MG63 (cell line): ENCODE measurements around the gene ARHGAP8. TPM values are rescaled to one million over a fixed set of nuclear protein-coding genes. Genes with fewer than 3 reads are reported as not detected.
"Not testable (repeated sequence)": the region's sequence is repeated elsewhere in the genome, so short reads cannot be mapped to it uniquely, and the experiment has no call there.

Experiments
- DNase-seq: peaks from one replicate; pipeline ENCODE4 v3.0.0-alpha.2; 2020
- H3K27me3 ChIP-seq: fragments of 250-450 bp; sonication (Bioruptor Pico); 2 replicates; pipeline ENCODE4 v1.5.1; 2020; ENCODE audit warnings: mild to moderate bottlenecking, moderate library complexity
- H3K36me3 ChIP-seq: fragments of 250-450 bp; sonication (Bioruptor Pico); 2 replicates; pipeline ENCODE4 v1.5.1; 2020; ENCODE audit warnings: mild to moderate bottlenecking, moderate library complexity
- H3K4me3 ChIP-seq: fragments of 250-450 bp; sonication (Bioruptor Pico); 2 replicates; pipeline ENCODE4 v1.5.1; 2020; ENCODE audit warnings: mild to moderate bottlenecking, moderate library complexity
- H3K9me3 ChIP-seq: fragments of 250-450 bp; sonication (Bioruptor Pico); 2 replicates; pipeline ENCODE4 v1.5.1; 2020; ENCODE audit warnings: mild to moderate bottlenecking, moderate library complexity
- total RNA-seq: library from RNA; depleted of rRNA; stranded (reverse); fragments of >200 nt; shearing (Covaris generic); gene quantifications from 2 replicates; pipeline ENCODE4 v1.2.3, GENCODE V29; 2014; ENCODE audit warnings: low replicate concordance

ARHGAP8 gene
- total RNA-seq, 1 experiment from 2014 or later, result not detected

GRCh38 chr22:44888491-44889254 lies 136.3 kb downstream of the ARHGAP8 start:
- Histone ChIP-seq H3K36me3 (no peaks in the 10 kb centered on the region), H3K27me3 (no peaks in the 10 kb centered on the region)
- no peak for DNase-seq

GRCh38 chr22:44889255-44889878 lies 137.0 kb downstream of the ARHGAP8 start:
- no peak overlapping the region for H3K4me3 ChIP-seq
- no peaks in the 10 kb centered on the region for H3K9me3 ChIP-seq
- DNase-seq, result no peak
- H3K27me3 ChIP-seq, result no peaks in the 10 kb centered on the region
- H3K36me3 ChIP-seq, result no peaks in the 10 kb centered on the region

More at GRCh38 chr22:44888491-44889254, 136.3 kb downstream of the ARHGAP8 start:
- Histone ChIP-seq H3K4me3 (no peak overlapping the region), H3K9me3 (no peaks in the 10 kb centered on the region)

GRCh38 chr22:44890416-44891292 lies 138.3 kb downstream of the ARHGAP8 start:
- Histone ChIP-seq H3K36me3 (no peaks in the 10 kb centered on the region), H3K27me3 (no peaks in the 10 kb centered on the region), H3K9me3 (no peaks in the 10 kb centered on the region), H3K4me3 (no peak overlapping the region)
- no peak for DNase-seq

- H3K27me3 ChIP-seq, result no peaks in the 10 kb centered on the region
- H3K4me3 ChIP-seq, result no peak overlapping the region
- no peak for DNase-seq
- no peaks in the 10 kb centered on the region for H3K36me3 ChIP-seq
- H3K9me3 ChIP-seq, result no peaks in the 10 kb centered on the region
These were observed 138.9 kb downstream of the ARHGAP8 start for GRCh38 chr22:44891293-44891747.

- no peak overlapping the region for H3K4me3 ChIP-seq
- H3K27me3 ChIP-seq, result no peaks in the 10 kb centered on the region
- no peak for DNase-seq
These were observed 139.4 kb downstream of the ARHGAP8 start for GRCh38 chr22:44891791-44892190.

GRCh38 chr22:44892243-44892642 lies 139.9 kb downstream of the ARHGAP8 start:
- no peak overlapping the region for H3K4me3 ChIP-seq

More at GRCh38 chr22:44891791-44892190, 139.4 kb downstream of the ARHGAP8 start:
- H3K9me3 ChIP-seq, result no peaks in the 10 kb centered on the region
- H3K36me3 ChIP-seq, result no peaks in the 10 kb centered on the region

GRCh38 chr22:44892803-44893730 lies 140.7 kb downstream of the ARHGAP8 start:
- Histone ChIP-seq H3K9me3 (no peaks in the 10 kb centered on the region), H3K36me3 (no peaks in the 10 kb centered on the region), H3K27me3 (no peaks in the 10 kb centered on the region), H3K4me3 (no peak overlapping the region)
- no peak for DNase-seq

More at GRCh38 chr22:44892243-44892642, 139.9 kb downstream of the ARHGAP8 start:
- DNase-seq, result no peak
- H3K27me3 ChIP-seq, result no peaks in the 10 kb centered on the region
- no peaks in the 10 kb centered on the region for H3K9me3 ChIP-seq
- H3K36me3 ChIP-seq, result no peaks in the 10 kb centered on the region

GRCh38 chr22:44893731-44894080 lies 141.3 kb downstream of the ARHGAP8 start:
- H3K9me3 ChIP-seq, result no peaks in the 10 kb centered on the region
- H3K36me3 ChIP-seq, result no peaks in the 10 kb centered on the region
- no peaks in the 10 kb centered on the region for H3K27me3 ChIP-seq
- no peak for DNase-seq
- no peak overlapping the region for H3K4me3 ChIP-seq

GRCh38 chr22:44894321-44894720 lies 141.9 kb downstream of the ARHGAP8 start:
- H3K27me3 ChIP-seq, result no peaks in the 10 kb centered on the region
- no peaks in the 10 kb centered on the region for H3K9me3 ChIP-seq
- H3K36me3 ChIP-seq, result no peaks in the 10 kb centered on the region
- no peak for DNase-seq
- H3K4me3 ChIP-seq, result no peak overlapping the region

GRCh38 chr22:44894782-44895181 lies 142.4 kb downstream of the ARHGAP8 start:
- no peak for DNase-seq
- Histone ChIP-seq H3K9me3 (0 out of 2 replicates have a peak, but pooled peaks cover 2% of the 10 kb centered on the region), H3K36me3 (no peaks in the 10 kb centered on the region), H3K27me3 (no peaks in the 10 kb centered on the region), H3K4me3 (no peak overlapping the region)

GRCh38 chr22:44895296-44896055 lies 143.1 kb downstream of the ARHGAP8 start:
- 0 out of 2 replicates have a peak, but pooled peaks cover 2% of the 10 kb centered on the region for H3K9me3 ChIP-seq
- H3K36me3 ChIP-seq, result no peaks in the 10 kb centered on the region
- no peaks in the 10 kb centered on the region for H3K27me3 ChIP-seq
- H3K4me3 ChIP-seq, result no peak overlapping the region
- DNase-seq, result no peak

GRCh38 chr22:44898236-44898635 lies 145.9 kb downstream of the ARHGAP8 start:
- Histone ChIP-seq H3K27me3 (0 out of 2 replicates have a peak, but pooled peaks cover 4% of the 10 kb centered on the region), H3K9me3 (peaks cover 11% of the 10 kb centered on the region; the same call in 1 of the 2 replicates), H3K36me3 (no peaks in the 10 kb centered on the region), H3K4me3 (no peak overlapping the region)
- no peak for DNase-seq

- no peaks in the 10 kb centered on the region for H3K36me3 ChIP-seq
- peaks cover 11% of the 10 kb centered on the region; the same call in 1 of the 2 replicates for H3K9me3 ChIP-seq
- H3K4me3 ChIP-seq, result no peak overlapping the region
- H3K27me3 ChIP-seq, result peaks cover 17% of the 10 kb centered on the region
- DNase-seq, result no peak
These were observed 148.9 kb downstream of the ARHGAP8 start for GRCh38 chr22:44901301-44901700.

GRCh38 chr22:44903164-44903563 lies 150.8 kb downstream of the ARHGAP8 start:
- H3K4me3 ChIP-seq, result not testable (repeated sequence)

GRCh38 chr22:44904492-44905152 lies 152.2 kb downstream of the ARHGAP8 start:
- not testable (repeated sequence) for H3K4me3 ChIP-seq, H3K36me3 ChIP-seq, DNase-seq
- peaks cover 17% of the 10 kb centered on the region for H3K27me3 ChIP-seq
- peaks cover 10% of the 10 kb centered on the region; the same call in 1 of the 2 replicates for H3K9me3 ChIP-seq

More at GRCh38 chr22:44903164-44903563, 150.8 kb downstream of the ARHGAP8 start:
- not testable (repeated sequence) for DNase-seq, H3K36me3 ChIP-seq
- peaks cover 17% of the 10 kb centered on the region for H3K27me3 ChIP-seq
- peaks cover 11% of the 10 kb centered on the region; the same call in 1 of the 2 replicates for H3K9me3 ChIP-seq
